Activated CD4-positive, alpha-beta T cell treated with anti-CD3 and anti-CD28 coated beads, Interleukin-2, Interleukin-4, amounts not matched to agents 100 ng/mL and 50 ng/mL, durations not matched to agents 16 hours and 8 hours (primary cell): ENCODE measurements around the gene TMEM203.
"Not testable (repeated sequence)": the region's sequence is repeated elsewhere in the genome, so short reads cannot be mapped to it uniquely, and the experiment has no call there.

Experiments
- DNase-seq: peaks from one replicate; pipeline ENCODE4 v3.0.0-alpha.2; 2020; ENCODE audit warnings: low spot score

TMEM203 gene, protein sequence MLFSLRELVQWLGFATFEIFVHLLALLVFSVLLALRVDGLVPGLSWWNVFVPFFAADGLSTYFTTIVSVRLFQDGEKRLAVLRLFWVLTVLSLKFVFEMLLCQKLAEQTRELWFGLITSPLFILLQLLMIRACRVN

GRCh38 chr9:137205126-137206069 is at the start of gene TMEM203, which contains the start of gene NDOR1:
Gene TMEM203, minus strand, starts transcription at chr9:137205648. Its CDS starts 234 bp downstream, at chr9:137205414.
Gene NDOR1, plus strand, starts transcription at chr9:137205700. Its CDS starts 78 bp downstream, at chr9:137205778.
- DNase-seq = peak; percentile 95

- peak; percentile 95 for DNase-seq
Measured at GRCh38 chr9:137254624-137255447, 49.4 kb upstream of the TMEM203 start, which contains the start of gene NELFB. Gene NELFB, plus strand, starts transcription at chr9:137255327.

GRCh38 chr9:137253717-137254623 is 48.5 kb upstream of the TMEM203 start:
- no peak for DNase-seq

DNA sequence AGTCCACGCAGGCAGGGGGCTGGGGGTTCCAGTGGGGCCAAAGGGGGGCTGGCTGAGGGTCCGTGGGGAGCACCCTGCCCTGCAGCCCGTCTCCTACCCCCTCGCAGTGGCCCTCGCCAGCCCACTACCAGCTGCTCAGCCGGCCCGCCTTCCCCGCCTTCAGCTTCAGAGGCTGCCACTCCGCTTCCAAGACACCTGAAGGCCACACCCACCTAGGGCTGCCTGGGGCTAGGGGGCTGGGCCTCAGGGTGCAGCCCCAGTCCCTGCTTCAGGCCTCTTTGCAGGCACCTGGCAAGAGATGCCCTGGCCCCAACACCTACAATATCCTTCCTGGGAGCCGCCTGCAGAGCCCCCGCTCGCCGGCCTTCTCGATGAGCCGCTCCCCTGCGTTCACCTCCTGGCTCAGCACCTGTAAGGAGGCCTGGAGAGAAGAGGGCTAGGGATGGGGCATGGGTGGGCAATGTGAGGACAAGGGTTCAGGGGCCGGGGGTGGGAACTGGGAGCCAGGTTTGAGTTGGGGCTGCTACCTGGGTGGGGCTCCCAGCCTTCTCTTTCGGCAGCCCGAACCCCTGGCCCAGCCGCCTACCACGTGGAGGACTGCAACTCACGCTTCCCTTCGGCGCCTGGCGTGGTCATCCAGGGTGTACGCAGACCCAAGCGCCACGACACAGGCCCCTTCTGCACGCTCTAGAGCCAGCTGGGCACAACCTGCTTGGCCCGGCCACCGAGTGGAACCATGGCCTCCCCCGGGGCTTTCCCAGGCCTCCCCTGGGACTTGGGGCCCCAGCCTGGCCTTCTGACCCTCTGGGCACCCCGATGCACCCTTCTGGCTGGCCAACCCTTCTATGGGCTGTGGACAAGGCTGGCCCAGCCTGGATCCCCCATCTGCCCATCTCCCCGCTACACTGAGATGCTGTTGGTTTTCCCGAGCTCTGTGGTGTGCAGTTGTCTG is 47.4 kb upstream of the TMEM203 start:
- no peak for DNase-seq

- no peak for DNase-seq
Measured at GRCh38 chr9:137251490-137252268, 46.2 kb upstream of the TMEM203 start.

- DNase-seq = no peak
Measured at GRCh38 chr9:137251194-137251461, 45.7 kb upstream of the TMEM203 start, which contains the start of gene STPG3. Gene STPG3, plus strand, starts transcription at chr9:137251286. Its CDS starts 1 bp downstream, at chr9:137251287.

- DNase-seq = no peak
Measured at GRCh38 chr9:137250329-137251193, 45.1 kb upstream of the TMEM203 start.

GRCh38 chr9:137247916-137248175 is 42.4 kb upstream of the TMEM203 start:
- no peak for DNase-seq

GRCh38 chr9:137247135-137247915 is 41.9 kb upstream of the TMEM203 start:
- no peak for DNase-seq

DNA sequence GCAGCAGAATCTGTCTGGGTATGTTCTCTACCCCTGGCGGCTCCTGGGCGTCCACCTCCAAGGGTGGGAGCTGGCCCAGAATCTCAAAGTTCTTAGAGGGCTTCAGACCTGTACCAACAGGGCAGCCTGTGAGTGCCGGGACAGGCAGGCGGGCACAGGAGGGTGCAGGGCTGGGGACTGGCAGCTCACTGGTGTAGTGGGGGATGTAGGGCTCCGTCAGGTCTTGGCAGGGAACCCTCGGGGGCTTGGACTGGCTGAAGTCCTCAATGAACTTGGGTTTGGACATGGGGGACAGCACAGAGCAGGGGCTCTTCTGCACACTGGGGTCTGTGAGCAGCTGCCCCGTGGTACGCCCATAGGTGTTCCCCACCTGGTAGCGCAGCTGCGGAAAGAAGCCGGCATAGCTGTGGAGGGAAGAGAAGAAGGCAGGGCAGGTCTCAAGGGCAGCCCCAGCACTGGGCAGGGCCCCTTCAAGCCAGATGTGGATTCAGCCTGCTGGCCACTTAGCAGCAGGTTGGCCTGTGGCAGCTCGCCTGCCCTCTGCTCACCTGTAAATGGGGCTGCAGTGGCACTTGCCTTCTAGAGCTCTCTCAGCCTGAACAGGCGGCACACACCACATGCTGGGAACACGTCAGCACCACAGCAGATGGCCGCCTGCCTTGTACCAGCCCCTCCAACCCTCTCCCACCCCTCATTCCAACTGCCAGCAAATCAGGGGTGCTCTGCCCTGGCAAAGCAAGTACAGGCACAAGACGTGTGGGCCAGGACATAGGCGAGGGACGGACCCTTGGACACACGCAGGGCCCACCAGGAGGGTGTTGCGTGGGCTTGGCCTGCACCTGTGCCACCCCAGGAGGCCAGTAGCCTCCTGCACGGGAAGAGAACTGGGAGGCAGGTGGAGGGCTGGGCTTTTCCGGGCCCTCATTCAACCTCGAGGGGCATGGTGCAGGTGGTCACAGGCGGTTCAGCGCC is 40.3 kb upstream of the TMEM203 start:
- no peak for DNase-seq

- DNase-seq = no peak
Measured at GRCh38 chr9:137244486-137245449, 39.3 kb upstream of the TMEM203 start.

DNA sequence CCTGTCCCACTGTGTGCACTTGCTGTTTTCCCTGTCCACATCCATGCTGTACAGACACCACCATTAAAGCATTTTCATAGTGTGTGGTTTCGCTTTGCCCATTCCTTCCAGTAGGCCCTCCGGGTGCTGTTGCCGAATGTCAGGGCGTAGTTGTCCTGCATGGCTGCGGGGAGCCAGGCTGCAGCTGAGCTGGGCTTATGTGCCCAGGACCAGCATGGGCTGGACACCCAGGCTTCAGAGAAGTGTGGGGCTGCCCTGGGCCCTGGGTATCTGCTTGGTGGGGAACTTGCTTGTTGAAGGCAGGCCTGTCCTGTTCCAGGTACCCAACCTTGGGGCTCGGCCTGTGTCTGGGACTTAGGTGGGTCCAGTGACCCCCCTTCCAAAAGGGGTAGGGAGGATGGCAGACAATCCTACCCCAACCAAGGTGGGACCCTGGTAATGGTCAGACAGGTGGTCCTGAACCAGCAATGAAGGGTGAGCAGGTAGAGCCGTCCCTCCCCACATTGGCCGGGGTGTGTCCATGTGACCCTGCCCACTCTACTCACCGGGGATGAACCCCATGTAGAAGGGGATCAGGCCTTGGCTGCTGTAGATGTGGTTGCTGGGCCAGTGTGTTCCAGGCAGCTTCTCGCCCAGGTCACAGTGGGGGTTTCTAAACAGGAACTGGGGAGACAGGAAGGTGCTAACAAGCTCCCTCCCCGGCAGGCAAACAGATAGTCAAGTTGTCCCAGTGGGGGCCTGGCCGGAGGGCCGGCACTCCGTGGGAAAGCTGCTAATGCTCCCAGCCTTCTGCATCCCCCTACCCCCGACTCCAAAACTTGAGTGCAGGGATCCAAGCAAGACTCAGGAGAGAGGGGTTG is 38.4 kb upstream of the TMEM203 start:
- DNase-seq = no peak

DNA sequence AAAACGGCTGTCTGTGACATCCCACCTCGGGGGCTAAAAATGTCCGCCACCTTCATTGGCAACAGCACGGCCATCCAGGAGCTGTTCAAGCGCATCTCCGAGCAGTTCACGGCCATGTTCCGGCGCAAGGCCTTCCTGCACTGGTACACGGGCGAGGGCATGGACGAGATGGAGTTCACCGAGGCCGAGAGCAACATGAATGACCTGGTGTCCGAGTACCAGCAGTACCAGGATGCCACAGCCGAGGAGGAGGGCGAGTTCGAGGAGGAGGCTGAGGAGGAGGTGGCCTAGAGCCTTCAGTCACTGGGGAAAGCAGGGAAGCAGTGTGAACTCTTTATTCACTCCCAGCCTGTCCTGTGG is 37.8 kb upstream of the TMEM203 start:
- not testable (repeated sequence) for DNase-seq
